GM19043 (cell line): ENCODE results near the gene PMVK.
"Not testable (repeated sequence)": the region's sequence is repeated elsewhere in the genome, so short reads cannot be mapped to it uniquely, and the experiment has no call there.

ENCODE experiments used
- ATAC-seq: cut with Tn5 transposase; IDR thresholded peaks from one replicate; pipeline ENCODE4 v1.9.1; 2021; ENCODE audit warnings: low read depth; ENCODE audit not compliant: unreplicated experiment

PMVK gene

DNA sequence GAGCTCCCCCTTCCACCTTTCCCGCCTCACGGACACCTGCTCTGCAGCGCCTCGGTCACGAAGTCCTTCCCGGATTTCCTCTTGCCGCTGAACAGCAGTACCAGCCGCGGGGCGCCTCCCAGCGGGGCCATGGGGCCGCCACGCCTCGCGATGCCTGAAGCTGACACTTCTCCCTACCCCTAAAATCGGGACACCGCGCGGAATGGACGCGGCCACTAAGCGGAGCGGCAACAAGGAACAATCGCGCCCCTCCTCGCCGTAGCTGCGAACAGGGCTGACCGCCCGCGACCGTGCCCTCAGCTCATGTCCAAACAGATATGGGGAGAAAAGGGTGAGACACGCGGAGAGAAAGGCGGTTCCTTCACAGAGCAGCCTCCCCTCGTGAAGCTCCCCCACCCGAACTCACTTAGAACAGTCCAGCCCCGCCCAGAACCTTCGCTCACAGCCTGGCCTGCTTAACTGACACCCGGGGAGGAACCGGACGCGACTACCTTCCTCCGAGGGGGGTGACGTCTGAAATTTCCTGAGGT is at the start of gene PMVK:
PMVK (minus strand) TSS at position 165 of the 530 bp plus-strand sequence; CDS start at position 131, 34 bp downstream.
- peak; percentile 60 for ATAC-seq

DNA sequence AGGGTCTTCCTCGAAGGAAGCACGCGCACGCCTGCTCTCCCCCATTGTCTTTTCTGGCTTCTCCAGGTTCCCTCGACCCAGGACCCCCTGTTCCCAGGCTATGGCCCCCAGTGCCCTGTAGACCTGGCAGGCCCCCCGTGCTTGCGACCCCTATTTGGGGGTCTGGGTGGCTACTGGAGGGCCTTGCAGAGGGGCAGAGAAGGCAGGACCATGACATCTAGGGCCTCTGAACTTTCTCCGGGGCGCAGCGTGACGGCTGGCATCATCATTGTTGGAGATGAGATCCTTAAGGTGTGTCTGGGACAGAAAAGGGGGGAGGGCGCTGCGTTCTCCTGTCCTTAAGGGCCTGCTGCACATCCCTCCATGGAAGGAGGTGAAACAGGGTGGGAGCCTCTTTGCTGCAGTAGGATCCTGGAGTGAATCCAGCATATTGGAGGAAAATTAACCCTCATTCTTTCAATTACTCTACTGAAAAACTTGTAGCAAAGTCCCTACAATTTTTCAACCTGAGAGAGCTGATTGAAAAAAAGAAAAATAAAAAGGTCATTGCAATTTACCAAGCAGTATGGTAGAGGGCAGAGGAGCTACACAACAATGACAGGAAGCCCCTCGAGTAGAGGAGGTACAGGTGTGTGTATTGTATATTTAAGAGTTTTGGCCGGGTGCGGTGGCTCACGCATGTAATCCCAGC is 47.4 kb upstream of the PMVK start:
- ATAC-seq = no peak

DNA sequence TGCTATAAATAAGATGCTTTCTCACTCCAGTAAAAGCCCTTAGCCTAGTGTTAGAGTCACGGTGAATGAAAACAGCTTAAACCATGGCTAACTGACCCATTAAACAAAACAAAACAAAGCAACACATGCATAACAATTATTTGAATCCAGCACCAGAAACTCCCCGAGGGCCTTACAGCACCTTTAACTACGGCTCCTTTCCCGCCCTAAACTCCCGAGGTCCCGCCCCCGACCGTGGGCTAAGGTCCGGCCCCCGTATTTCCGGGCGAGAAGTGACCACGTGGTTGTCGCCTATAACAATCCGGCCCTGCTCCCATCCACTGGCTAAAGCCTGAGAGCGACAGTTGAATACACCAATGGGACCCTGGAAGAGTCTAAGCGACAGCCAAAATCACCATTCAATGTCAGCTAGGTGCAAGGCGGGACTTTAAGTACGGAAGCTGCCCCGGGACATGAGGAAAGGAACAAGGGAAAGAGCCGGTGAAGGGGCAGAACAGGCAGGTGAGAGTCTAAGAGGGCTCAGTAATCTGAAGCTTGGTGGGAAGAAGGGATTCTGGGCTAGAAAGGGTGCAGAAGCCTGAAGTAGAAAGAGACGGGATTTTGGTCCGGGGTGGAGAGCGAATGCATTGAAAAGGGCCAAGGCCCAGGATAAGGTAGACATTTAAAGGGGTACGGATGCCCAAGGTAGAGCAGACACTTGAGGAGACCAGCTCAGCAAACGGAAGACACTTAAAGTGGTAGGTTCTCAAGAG is 46.6 kb upstream of the PMVK start, which contains the start of gene FLAD1:
FLAD1 (plus strand) TSS at position 448 of the 752 bp plus-strand sequence. CDS start 351 bp downstream, outside the sequence.
- ATAC-seq = peak; percentile 98

DNA sequence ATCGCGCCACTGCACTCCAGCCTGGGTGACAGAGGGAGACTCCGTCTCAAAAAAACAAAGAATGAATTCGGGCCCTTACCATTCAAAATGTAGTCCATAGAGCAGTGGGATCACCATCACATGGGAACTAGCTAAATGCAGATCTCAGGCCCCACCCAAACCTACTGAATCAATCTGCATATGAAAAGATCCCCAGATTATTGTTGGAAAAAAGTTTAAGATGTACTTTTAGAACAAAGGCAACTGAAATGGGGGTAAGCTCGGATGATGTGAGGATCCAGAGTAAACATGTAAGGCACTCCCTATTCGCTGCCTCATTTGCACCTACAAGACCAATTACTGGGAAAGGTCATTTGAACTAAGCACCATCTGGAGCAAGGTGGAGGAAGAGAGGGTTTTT is 45.8 kb upstream of the PMVK start:
- ATAC-seq = no peak

DNA sequence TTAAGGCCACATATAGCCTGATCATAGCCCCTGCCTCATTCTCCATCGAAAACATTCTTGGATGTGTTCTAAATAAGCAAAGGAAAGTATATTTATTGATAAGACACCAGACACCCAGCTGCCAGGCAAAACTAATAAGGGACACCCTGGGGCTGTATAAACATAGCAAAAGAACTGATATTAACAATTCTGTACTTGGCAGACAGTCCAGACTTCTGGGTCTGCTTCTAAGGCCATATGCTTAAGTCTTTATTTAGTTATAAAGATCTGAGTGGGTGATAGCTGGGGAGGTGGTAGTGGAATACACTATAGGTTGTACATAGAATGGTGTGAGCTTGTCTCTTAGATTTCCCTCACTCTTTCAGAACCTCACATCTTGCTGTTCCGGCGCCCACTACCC is 41.8 kb upstream of the PMVK start:
- no peak for ATAC-seq

DNA sequence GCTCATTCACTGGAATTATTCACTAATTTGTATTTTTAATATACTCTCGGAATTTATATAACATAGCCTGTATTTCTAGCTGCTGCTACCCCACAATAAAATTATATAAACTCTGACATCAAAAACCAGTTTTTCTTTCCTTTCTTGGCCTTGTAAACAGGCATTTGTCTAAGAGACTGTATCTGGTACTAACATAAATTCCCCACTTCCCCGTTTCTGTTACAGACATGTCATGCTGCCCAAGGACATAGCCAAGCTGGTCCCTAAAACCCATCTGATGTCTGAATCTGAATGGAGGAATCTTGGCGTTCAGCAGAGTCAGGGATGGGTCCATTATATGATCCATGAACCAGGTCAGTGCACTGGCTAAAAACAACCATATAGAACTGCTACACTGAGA is 41.2 kb upstream of the PMVK start:
- not testable (repeated sequence) for ATAC-seq

DNA sequence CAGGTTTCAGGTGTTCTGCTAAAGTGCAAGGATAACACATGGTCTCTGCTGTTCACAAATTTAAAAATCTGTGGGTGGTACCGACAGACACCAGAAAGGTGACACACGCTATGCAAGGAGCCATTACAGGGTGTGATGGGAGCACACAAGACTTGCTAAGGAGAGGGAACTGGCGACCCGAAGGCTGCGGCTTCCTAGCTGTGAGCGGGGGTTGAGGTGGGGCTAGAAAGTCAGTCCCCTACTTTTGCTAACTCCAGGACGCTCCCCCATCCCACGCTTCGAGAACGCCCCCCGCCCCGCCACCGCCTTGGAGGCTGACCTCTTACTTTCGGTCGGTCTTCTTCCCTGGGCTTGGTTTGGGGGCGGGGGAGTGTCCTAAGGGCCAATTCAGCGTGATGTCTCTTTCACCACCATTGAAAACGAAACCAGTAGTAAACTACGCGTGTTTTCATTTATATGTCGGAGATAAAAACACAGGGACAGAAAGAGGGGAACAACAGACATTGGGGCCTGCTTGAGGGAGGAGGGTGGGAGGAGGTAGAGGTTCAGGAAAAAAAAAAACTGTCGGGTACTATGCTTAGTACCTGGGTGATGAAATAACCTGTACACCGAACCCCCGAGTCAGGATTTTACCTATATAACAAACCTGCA is 39.0 kb upstream of the PMVK start:
- ATAC-seq = no peak

DNA sequence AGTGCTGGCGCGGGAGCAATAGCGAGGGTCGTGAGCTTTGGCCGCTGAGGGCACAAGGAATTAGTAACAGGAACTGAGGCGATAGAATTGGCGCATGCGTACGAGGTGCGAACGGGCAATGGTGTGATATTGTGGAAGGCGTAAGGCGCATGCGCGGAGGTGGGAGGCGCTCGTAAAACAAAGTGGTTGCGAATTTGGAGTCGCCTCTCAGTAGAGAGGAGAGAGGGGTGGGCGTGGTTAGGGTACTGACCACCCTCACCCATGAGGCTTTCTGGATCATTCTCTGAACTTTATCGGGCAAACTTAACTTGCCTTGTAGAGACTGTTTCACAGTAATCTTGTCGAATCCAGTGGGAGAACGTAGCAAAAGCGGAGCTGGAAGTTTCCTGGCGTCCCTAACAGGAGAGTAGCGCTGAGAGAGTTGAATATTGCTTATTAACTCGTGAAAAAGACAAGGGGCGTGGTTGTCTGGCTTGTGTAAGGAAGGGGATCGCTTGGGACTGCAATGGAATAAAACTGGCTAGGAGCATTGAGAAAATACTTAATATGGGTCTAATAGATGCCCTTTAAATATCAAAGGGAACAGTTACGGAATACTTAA is 38.4 kb upstream of the PMVK start:
- peak; percentile 35 for ATAC-seq

DNA sequence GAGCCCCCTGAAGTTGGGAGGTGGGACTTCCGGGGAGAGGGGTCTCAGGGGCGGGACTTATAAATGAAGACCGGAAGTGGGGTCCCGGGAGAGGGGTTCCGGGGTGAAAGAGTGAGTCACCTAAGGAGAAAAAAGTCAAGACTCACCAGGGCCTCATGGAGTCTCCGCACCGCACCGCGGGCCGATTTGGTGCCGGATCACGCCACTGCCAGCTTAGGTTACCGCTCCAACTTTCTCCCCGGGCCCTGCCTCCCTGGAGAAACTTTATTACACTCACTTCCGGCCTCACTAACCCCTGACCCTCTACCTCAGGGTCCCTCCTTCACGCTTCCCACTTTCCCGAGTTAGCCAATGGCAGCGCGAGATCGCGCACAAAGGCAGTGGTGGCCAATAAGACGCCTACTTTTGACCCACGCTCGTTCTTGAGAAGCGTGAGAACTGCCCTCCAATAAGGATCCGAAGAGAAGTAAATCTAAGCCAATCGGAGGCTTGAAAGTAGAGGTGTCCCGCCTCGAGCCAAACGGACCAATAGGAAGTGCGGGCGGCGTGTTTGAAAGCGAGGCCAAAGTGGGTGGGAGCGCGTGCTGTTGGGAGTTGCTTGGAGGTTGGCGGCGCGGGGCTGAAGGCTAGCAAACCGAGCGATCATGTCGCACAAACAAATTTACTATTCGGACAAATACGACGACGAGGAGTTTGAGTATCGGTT is 37.7 kb upstream of the PMVK start, which contains the start of gene CKS1B:
CKS1B (plus strand) TSS at position 580 of the 706 bp plus-strand sequence; CDS start at position 645, 65 bp downstream.
- ATAC-seq = peak; percentile 70

DNA sequence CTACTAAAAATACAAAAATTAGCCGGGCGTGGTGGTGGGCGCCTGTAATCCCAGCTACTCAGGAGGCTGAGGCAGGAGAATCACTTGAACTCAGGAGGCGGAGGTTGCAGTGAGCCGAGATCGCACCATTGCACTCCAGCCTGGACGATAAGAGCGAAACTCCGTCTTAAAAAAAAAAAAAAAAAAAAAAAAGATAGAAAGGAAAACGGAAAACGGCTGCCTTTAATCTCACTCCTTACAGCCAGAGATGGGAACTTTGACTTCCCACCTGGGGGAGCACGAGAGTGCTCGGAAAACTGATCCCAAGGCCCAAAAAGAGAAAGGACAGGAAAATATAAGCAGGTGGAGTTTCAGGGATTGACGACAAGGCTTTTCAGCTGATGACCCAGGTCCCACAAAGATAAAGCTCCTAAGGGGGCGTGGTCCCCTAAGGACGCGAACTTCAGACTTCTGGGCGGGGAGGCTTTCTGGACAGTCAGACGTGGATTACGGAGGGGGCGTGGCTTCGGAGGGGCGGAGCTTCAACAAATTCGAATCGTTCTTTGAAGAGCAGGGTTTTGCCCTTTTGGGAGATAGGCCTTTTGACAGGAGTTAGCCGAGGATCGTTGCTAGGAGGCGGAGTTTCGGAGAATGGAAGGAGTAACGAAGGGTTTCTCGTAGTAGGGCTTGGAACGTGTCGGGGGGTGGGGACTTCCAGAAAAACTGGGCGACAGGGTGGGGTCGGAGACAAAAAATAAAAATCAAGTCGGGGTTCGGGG is 37.0 kb upstream of the PMVK start:
- no peak for ATAC-seq

DNA sequence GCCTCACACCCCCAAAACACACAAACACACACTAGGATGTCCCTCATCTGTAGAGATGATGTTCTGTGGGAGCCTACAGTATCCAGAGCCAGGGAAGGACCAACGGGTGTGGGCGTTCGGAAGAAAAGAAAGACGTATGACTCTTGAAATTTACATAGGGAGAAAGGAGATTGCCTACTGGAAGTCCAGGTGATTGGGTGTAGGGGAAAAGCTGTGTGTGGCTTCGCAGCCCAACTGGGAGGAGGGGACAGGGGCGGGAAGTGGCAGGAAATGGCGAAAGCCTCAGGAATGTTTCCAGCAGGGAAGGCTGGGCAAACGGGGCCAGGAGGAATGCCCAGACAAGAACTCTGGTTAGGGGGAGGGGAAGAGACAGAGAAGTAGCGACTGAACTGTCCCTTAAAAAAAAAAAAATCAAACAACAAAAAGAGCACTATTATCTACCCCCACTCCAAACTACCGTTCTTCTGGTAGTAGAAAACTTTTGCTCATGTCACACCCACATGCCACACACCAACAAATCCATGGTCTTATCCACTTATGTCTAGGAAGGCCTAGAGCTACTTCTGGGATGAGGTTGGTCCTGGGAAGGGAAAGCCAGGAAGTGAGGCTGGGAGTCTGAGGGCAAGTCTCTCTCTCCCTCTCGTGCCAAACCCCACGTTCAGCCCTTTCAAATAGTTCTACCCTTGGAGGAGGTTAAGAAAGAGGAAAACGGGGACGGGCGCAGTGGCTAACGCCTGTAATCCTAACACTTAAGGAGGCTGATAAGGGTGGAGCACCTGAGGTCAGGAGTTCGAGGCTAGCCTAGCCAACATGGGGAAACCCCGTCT is 36.2 kb upstream of the PMVK start:
- no peak for ATAC-seq

DNA sequence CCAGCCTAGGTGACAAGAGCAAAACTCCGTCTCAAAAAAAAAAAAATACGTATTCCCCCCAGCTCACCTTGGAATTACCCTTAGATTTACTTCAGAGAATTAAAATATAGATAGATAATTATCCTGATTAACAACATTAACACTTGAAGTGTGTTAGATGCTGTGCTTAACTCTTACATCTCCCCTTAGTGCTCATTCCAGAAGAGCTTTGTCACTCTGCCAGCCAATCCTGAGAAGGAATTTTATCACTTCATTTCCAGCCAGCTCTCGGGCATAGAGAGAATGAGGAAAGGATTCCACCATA is 35.6 kb upstream of the PMVK start:
- ATAC-seq = no peak

DNA sequence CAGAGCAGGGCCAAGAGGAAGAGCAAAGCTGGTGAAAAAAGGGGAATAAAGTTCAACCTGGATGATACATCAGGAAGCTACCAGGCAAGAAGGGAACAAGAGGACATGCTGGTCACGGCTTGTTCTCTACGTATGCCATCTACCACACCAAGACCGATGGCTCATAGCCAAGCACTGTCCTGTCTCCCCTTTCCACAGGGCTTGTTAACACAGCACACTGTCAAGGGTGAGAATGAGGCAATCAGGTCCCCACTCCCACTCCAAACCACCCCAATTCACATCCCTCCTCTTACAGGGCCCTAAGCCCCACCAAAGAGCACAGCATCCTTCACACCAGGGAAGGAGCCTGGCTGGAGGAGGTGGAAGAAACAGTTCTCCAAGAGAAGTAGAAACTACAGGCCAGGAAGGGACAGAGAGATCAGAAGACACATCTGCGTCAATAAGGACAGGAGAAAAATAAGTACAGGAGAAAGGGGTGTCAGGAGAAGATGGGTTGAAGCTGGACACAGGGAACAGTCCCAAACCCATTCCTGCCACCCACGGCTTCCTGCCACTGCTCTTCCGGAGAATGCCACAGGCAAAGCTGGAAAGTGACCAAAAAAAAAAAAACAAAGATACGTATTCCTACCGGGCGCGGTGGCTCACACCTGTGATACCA is 35.0 kb upstream of the PMVK start:
- no peak for ATAC-seq

DNA sequence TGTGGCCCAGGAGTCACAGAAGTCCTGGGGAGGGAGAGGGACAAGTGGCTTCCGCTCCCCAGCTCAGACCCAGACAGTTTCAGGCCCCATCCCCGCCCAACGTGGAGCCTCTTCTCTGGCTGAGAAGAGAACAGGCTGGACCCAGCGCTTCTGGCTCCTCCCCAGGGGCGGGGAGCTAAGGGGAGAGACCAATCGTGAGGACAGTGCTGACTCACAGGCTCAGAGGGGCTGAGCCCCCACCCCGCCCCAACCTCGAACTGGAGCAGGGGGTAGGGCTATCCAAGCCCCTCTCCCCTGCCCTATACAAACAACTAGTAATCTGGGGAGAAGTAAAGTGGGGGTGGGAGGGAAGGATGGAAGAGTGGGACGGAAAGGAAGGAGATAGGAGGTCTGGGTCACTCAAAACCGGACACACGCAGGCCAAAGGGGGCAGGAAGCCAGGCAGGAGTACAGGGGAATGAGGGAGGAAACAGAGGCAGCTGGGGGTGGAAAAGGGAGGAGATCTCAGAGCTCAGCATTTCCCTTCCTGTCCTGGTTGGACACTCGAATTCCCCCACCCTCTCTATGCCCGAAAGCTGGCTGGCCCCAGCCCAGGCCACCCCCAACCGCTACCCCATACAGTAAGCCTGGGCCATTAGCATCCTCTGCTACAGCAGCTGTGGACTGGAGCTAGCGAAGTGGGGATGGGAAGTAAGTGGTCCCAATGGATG is 34.3 kb upstream of the PMVK start, which contains the start of gene SHC1:
SHC1 (minus strand) TSS at position 117 of the 710 bp plus-strand sequence. CDS start 221 bp downstream, outside the sequence.
- ATAC-seq = no peak

DNA sequence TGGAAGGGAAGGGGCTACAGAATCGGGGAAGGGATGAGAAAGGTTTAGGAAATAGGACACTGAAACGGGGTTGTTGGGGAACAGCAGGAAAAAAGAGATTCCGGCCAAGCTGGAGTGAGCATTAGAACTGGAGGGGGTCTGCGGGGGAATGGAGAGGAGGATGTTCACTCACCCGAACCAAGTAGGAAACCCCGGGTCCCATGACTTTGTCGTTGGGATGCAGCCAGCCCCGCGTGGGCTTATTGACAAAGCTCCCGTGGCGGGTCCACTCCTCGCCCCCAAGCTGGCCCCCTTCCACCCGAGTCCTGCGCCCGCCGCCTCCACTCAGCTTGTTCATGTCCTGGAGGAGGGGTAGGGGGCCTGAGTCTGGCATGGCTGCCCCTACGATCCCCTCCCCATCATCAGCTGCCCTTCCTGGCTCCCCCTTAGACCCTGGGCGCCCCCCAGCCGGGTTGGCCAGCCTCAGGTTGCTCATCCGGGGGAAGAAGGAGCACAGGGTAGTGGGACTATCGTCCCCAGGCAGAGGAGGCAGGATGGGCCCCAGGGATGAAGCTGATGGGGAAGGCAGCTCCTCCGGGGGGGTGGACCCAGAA is 33.4 kb upstream of the PMVK start:
- ATAC-seq = no peak

DNA sequence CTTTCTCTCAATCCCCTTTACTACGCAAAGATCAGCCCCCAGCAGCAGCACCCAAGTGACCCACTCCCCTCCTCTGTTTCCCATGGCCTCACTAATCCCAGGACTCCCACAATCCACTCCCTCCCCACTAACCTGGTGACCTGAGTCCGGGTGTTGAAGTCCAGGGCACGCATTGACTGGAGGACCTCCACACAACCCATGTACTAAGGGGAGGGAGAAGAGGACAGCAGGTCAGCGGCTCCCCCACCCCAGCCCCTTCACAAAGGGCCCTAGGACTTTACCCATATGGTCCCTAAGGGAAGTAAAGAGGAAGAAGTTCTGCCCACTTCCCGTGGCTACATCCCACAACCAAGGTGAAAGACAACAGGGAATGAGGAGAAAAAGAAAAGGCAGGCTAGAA is 32.7 kb upstream of the PMVK start:
- no peak for ATAC-seq

DNA sequence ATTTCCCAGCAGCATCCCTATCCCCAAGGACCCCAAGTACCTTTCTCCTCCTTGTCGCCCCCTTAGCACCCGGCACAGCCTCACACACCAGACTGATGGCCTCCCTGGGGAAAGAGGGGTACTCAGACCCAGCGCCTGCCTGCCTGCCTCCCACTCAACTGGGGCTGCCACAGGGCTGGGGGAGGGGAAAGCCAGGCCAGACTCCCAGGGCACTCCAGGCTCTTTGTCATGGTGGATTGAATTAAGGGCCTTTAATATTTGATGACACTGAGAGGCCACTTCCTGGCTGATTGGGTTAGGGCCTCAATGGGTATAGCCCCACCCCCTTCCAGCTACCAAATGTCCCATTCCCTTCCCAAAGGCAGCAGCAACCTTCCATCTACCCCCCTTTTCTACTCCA is 32.2 kb upstream of the PMVK start:
- ATAC-seq = no peak
